Hippocampal formation (tissue), 2 donors: ENCODE results near the gene MROH2B.
A peak's percentile ranks its signal among the peaks of the same experiment; 100 is the strongest.
"Not testable (repeated sequence)": the region's sequence is repeated elsewhere in the genome, so short reads cannot be mapped to it uniquely, and the experiment has no call there.

Source experiments
- DNase-seq, 2 donors: peaks; one replicate each; lab custom pipeline; 2025; lab: John Stamatoyannopoulos, UW

Gene MROH2B

GRCh38 chr5:41022600-41022999 lies 48.5 kb downstream of the MROH2B start:
- DNase-seq: not testable (repeated sequence)

- no peak for DNase-seq
Observed at GRCh38 chr5:41012318-41012717, 58.8 kb downstream of the MROH2B start.

DNA sequence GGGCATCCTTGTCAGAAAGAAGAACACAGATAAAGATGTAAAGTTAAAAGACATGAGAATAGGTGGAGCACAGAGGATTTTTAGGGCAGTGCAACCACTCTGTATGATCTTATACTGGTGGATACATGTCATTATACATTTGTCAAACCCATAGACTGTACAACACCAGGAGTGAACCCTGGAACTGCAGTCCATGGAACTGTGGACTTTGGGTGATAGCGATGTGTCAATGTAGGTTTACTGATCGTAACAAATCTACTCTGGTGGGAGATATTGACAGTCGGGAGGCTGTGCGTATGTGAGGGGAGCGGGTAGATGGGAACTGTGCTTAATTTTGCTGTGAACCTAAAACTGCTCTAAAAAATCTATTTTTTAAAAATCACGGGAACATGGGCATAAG lies 60.6 kb downstream of the MROH2B start:
- no peak for DNase-seq

- DNase-seq: no peak
Observed at GRCh38 chr5:41009232-41009631, 61.9 kb downstream of the MROH2B start.

- DNase-seq: no peak
Observed at GRCh38 chr5:41004931-41005330, 66.2 kb downstream of the MROH2B start.

GRCh38 chr5:41003670-41004376 lies 67.3 kb downstream of the MROH2B start:
- DNase-seq: no peak

- DNase-seq: no peak
Observed at GRCh38 chr5:40999966-41000365, 71.2 kb downstream of the MROH2B start.

DNA sequence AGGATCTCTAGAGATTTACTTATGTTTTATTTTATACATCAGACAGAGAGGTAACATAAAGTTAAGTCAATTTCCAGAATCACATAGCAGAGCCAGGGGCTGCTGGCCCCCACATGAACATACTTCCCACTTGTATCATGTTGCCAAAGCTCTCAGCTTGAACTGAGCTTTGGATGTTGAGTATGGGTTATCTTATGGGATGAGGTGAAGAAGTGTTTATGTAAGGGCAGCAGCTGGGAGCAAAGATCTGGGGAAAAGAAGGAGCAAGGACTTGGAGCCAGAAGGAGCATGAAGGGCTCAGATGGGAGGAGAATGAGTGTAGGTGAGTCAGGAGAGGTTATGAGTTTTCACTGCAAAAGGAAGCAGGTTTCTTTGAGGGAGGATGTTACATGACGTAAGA lies 72.0 kb downstream of the MROH2B start:
- DNase-seq: no peak

GRCh38 chr5:40995801-40996586 lies 75.1 kb downstream of the MROH2B start:
- DNase-seq: no peak

DNA sequence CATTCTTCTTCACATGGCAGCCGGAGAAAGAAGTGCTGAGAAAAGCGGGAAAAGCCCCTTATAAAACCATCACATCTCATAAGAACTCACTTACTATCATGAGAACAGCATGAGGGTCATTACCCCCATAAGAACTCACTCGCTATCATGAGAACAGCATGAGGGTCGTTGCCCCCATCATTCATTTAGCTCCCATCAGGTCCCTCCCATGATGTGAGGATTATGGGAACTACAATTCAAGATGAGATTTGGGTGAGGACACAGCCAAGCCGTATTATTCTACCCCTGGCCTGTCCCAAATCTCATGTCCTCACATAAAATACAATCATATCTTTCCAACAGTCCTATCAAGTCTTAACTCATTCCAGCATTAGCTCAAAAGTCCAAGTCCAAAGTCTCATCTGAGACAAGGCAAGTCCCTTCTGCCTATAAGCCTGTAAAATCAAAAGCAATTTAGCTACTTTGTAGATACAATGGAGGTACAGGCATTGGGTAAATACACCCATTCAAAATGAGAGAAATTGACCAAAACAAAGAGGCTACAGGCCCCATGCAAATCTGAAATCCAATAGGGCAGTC lies 79.1 kb downstream of the MROH2B start:
- DNase-seq: no peak

DNA sequence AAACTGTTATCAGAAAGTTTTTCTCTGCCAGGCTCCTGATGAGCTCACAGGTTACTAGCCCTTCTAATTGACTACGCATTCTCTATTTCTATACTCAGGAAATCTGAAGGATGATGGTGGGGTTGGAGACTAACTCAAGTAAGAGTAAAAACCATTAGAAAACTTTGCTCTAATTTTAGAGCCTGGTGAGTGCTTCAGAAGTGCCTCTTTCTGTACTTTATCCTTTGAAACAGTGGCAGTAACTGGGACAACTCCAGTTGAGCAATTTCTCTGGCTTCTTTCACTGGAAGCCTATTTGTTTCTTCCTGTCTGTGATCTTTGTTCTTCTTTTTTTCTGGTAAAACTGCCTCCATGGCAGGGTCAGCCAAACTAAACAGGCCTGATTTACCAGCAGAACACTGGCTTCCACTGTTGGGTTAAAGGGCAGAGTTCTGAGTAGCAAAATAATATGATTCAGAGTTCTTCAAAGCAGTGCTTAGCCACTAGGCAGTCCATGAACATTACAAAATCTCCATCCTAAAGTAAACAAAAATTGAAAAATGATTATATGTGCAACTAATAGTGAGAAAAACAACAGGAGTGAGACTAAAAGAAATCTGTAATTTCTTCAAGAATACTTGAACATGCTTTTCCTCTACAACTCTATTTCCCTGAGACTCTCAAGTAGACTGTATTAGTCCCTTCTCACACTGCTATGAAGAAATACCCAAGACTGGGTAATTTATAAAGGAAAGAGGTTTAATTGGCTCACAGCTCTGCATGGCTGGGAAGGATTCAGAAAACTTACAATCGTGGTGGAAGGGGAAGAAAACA lies 79.8 kb downstream of the MROH2B start:
- peak in 1 of 2 donors; percentile 29 for DNase-seq

GRCh38 chr5:40988746-40989510 lies 82.2 kb downstream of the MROH2B start:
- DNase-seq: no peak

DNA sequence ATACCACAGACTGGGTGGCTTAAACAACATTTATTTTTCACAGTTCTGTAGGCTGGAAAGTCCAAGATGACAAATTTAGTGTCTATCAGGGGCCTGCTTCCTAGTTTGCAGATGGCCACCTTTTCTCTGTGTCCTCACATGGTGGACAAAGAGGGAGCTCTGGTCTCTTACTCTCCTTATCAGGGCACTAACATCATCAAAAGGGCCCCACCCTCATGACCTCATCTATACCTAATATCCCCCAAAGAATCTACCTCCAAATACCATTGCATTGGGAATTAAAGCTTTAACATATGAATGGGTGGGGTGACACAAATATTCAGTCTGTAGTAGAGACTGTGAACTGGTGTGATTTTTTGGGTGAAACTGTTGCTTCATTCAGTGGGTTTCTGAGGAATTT lies 83.8 kb downstream of the MROH2B start:
- DNase-seq: no peak

GRCh38 chr5:40986666-40987065 lies 84.5 kb downstream of the MROH2B start:
- DNase-seq: no peak

GRCh38 chr5:40985501-40985900 lies 85.6 kb downstream of the MROH2B start:
- no peak for DNase-seq

DNA sequence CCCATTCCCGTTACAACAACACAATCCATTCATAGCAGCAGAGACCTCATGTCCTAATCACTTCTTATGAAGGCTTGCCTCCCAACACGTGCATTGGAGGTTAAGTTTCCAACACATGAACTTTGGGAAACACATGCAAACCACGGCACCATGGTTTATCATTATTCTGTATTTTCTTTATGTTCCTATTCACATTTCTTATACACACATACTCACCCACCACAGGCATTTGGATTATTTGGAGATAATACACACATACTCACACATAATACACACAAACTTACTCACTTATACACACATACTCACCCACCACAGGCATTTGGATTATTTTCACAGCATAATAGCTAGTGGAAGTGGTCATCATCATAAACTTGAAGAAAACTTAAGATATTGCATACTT lies 86.3 kb downstream of the MROH2B start:
- DNase-seq: no peak

DNA sequence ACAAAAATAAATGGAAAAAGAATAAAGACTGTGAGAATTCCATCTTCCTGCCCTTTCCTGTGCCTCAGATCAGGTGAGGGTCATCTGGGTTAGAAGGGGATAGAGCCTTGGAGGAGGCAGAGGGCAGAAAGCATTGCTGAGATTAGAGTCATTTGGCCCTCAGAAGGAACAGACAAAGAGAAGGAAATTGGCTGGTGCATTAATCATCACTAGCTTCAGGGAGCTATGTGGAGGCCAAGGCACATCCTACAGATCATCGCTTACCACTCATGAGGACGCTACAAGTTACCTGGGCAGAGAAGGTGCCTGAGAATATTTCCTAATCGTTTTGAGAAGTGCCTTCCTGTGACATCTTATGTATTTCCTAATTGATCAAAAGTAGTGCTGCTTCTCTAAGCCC lies 87.4 kb downstream of the MROH2B start:
- no peak for DNase-seq

- DNase-seq: no peak
Observed at GRCh38 chr5:40981420-40981819, 89.7 kb downstream of the MROH2B start.

- no peak for DNase-seq
Observed at GRCh38 chr5:40976836-40977235, 94.3 kb downstream of the MROH2B start.

- no peak for DNase-seq
Observed at GRCh38 chr5:40976041-40976440, 95.1 kb downstream of the MROH2B start.

DNA sequence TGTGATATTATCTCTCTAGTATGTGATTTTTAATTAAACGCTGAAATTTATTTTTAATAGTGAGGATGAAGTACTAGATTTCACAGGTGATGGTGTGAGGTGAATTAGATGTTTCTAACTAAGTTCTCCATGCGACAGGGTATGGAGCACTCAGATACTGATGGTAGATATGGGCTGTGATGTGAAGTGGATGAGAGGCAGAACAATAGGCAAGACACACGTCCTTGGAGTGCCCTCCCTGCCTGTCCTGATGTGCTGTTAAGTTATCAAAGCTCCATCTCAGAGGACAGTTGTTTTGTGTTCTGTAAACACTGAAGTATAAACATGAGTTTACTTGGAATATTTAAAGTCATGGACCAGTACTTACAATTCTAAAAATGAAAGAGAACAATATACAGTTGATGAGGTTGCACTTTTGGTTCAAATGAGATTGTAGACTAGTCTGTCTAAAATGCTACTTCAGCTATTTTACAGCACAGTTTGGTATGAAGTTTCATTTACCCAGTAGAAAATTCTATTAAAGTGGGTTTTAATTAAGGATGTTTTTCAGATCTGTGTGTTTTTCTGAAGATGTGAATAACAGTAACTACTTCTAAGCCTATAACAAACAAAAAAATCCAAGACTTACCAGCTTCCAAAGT lies 97.7 kb downstream of the MROH2B start:
- DNase-seq: no peak
